ENCODE data around the gene KYNU.

KYNU gene

GRCh38 chr2:142973160-142973821 is 95.8 kb downstream of the KYNU start:
- DNase-seq = no peak

GRCh38 chr2:142973822-142974207 is 96.4 kb downstream of the KYNU start:
- no peak for DNase-seq

DNA sequence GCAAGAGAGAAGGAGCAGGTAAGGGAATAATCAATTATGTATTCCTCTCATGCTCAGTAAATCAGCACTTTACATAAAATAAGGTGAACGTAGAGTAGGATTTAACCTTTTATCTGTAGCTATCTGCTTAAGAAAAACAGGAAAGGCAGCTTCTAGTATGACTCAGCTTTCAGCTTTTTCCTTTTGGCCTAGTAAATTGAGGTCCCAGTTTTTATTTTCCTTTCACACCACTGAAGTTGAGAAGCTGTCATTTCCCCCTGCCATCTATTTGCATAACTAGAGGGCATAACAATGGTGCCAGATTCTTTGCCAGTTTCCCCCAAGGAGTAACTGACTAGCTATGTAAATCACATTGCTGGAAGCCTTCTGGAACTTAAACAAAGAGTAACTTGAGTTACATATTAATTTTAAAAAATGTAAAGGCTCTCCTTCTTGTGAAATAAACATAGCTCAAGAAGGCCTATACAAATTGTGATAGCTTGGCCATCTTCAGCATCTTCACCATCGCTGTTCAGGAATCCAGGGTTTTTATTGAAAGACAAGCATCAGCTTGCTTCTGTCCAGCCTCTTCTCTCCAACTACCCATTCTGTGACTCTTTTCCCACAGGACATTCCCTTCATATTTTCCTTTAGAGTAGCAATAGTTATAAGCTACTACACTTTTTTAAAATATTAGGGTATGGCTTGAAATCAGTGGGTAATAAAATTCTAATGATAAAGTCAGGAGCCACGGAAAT is 97.0 kb downstream of the KYNU start:
- DNase-seq = no peak

DNA sequence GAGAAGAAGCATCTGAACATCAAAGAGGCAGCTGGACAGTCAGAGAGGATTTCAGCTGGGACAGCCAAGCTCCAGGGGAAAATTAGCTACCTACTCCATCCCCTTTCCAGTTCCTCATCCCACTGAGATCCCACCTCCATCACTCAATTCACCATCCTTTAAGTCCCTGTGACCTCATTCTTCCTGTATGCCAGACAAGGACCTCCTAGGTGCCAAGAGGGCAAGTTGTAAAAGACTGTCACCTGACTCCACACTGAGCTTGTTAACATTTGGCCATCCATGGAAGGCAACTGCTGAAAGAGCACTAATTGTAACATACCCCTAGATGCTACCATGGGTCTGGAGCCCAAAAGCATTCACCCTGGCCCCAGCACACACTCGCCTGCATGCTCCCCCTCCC is 97.8 kb downstream of the KYNU start:
- DNase-seq = no peak

DNA sequence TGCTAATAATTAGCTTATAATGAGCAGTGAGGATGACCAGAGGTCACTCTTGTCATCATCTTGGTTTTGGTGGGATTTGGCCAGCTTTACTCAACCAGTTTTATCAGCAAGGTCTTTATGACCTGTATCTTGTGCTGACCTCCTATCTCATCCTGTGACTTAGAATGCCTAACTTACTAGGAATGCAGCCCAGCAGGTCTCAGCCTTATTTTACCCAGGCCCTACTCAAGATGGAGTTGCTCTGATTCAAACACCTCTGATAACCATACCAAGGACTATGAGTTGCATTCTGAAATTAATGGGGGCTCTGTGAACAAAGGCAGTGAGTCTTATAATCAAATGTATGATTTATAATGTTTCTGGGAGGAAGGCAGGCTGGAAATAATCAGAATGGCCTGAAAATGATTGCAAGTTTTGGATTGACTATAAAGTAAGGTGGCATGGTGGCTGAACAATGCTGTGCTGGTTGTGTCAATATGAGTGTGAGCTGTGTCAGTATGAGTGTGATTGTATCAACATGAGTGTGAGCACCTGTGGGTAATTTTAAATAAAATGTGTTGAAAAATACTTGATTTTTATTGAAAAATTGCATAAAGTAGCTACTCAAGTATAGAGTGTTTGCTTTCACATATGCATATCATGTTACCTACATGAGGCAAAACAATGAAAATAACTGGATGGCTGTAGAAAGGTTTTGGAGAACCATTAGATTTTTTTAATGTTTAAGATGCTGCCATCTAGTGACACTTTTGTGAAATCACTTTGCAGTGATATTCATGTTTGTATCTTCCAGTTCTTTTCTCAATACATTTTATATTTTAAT is 103.0 kb downstream of the KYNU start:
- DNase-seq = no peak

GRCh38 chr2:142981069-142981378 is 103.6 kb downstream of the KYNU start:
- DNase-seq = no peak

GRCh38 chr2:142981756-142982155 is 104.3 kb downstream of the KYNU start:
- DNase-seq = no peak

GRCh38 chr2:142983174-142983573 is 105.7 kb downstream of the KYNU start:
- DNase-seq = no peak

DNA sequence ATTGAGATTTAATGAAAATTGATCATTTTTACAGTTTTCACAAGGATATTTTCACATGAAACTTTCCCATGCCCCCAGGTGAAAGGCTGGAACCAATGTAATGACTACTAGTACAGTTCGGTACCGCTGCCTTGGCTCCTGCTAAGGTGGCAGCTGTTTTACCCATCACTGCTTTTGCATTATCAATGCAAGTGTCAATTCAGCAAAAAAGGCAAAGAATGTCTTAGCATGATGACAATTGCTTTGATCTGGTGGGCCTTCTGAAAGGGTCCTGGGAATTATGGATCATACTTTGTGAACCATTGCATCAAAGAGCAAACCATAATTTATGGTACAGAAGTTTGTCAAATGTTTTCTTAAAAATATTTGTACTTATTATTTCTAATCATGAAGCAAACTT is 107.2 kb downstream of the KYNU start:
- no peak for DNase-seq

GRCh38 chr2:142987044-142987443 is 109.6 kb downstream of the KYNU start:
- no peak for DNase-seq

DNA sequence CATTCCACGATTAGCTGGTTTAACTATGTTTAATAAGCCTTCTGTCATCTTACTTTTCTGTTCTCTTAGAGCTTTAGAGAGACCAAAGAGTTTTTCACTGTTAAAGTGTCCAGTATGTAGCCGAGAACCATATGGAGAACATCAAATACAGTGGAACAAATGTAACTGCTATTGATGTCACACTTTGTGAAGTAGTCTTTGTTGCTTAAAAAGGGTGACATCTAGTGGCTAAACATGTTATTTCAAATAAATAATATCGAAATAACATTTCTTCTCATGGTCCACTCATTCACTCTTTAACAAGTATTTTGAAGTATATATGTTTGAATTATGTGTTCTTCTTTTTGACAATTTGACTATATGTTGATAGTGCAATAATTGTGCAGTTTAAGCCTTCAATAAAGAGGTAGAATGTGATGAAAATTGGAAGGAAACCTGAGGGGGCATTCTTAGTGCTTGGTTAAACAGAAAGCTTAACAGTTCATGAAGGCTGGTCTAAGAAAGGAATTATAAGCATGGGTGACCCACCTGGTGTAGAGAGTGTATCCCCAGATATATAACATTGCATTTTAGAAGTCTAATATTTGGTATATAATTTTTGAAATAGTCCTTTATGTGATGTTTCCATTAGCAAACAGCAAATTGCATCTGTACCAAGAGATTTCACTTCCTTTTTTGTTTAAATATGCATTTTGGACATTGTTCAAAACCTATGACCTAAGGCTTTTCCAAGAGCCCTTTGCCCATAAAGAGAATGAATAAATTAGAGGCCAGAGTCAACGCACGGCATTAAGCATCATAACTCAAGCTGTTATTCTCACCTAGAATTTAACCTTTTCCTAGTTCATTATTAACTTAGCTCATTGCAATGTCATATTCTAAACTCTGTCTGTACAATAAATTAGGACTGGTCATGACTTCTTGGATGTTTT is 112.1 kb downstream of the KYNU start:
- peak in 1 of 6 experiments; percentile 4 for DNase-seq

GRCh38 chr2:142991295-142991694 is 113.8 kb downstream of the KYNU start:
- no peak for DNase-seq

DNA sequence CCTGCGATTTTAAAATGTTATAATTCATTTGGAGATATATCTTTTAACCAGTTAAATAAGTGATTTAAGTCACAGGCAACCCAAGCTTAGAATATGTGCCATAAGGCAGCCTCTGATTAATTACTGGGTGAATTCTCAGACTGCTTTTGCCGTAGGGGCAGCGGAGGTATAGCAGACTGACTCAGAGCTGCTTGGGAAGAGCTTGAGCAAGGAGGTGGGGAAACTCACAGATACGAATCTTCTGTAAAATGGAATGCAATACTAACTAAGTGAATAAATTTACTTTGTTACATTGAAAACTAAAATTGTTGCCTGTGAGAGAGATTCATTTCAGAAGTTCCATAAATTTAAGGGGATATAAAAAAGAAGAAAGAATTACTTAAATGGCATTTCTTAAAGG is 115.4 kb downstream of the KYNU start:
- no peak for DNase-seq

DNA sequence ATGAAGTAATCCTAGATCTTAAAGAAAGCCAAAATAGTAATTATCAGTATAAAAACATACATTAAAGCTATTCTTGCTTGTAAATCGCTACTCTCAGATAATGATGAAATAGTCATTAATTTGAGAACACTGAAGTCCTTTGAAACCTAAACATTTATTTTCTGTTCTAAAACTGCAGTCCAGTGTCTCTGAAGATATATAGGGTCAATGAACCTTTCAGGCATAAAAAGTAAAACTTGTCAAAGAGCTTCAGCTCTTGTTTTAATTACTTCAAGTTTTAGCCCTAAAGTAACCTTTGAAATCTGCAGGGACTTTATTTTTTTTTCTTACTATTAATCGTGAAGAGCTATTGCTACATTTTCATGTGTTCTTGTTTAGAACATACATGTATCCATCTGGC is 116.3 kb downstream of the KYNU start:
- DNase-seq = no peak

- DNase-seq = no peak
Measured at GRCh38 chr2:142994665-142995064, 117.2 kb downstream of the KYNU start.

GRCh38 chr2:142997231-142997630 is 119.8 kb downstream of the KYNU start:
- DNase-seq = no peak

DNA sequence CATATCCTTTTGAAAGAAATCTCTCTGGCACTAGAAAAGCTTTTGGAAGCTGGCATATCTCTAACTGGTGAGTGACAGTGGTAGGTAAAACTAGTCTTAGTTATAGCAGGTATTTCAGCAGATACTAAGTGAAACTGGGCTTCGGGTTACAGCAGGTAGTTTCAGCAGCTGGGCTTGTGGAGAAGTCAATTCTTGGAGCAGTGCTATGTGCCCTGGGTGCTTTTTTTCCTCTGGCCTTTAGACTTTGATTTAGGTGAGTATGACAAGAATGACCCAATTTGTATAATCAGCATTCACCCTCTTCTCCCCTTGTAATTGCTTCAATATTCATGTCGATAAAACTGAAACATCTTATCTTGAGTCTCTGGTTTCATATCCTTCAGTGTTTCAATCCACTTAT is 123.1 kb downstream of the KYNU start:
- no peak for DNase-seq

DNA sequence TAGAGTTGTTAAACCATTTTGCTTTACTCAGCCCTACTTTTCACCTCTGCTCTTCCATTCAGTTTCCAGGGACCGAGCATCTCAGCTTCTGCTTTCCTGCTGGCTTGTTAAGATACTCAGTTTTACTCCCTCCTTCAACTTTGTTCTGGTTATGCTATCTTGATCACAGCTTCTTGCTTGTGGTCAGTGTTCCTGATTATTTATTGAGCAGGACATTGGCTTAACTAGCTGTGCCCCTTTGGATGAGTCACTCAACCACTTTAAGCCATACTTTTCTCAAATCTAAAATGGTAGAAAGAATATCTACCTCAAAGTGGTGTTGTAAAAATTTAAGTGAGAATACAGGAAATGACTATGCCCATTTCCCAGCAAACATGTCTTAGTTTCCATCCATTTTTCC is 124.0 kb downstream of the KYNU start:
- DNase-seq = no peak

- DNase-seq = no peak
Measured at GRCh38 chr2:143015656-143016055, 138.2 kb downstream of the KYNU start.

DNA sequence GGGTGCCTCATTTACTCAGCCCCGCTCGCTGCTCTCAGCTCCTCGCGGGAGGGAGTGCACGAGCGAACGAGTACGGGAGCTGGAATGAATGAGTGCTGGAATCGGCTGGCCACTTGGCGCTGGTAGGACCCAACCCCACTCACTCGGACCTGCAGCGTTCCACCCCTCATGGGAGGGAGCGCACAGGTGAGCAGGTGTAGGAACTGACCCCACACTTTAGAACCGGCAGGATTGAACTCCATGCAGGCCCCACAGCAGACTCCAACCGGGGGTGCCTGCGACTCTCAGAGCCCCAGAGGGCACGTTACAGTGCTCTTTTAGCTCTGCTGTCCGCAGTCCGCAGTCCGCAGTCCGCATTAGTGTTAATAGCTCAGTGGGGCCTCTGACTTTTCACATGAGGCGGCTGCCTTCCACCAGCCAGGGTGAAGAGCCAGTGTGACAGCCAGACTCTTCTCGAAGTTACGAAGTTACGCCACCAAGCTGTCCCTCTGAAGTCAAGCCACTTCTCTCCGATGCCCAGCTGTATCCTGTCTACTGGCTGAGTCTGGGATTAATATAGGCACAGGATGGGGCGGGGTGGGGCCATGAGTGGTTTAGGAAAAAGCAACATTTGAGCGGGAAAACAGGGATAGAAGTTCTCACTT is 149.1 kb downstream of the KYNU start:
- DNase-seq = no peak

- no peak for DNase-seq
Measured at GRCh38 chr2:143029141-143029540, 151.7 kb downstream of the KYNU start.

- no peak for DNase-seq
Measured at GRCh38 chr2:143030127-143030526, 152.7 kb downstream of the KYNU start.
